Neural cell (in vitro differentiated cells): Measurements from ENCODE around the gene CHD2.

Experiments
- CTCF ChIP-seq: fragments of 450-650 bp; IDR thresholded peaks from 2 replicates; pipeline ENCODE4 v1.5.1; 2014; ENCODE audit warnings: antibody characterized with exemption, mild to moderate bottlenecking, moderate library complexity; ENCODE audit not compliant: poor library complexity, severe bottlenecking
- EP300 ChIP-seq: fragments of 450-650 bp; conservative IDR thresholded peaks from 2 replicates; pipeline ENCODE4 v1.6.1; 2014; ENCODE audit warnings: antibody characterized with exemption, mild to moderate bottlenecking, moderate library complexity; ENCODE audit not compliant: poor library complexity, severe bottlenecking
- EZH2 ChIP-seq: fragments of 200-600, 300-800 bp; shearing (Covaris generic), sonication (generic); IDR thresholded peaks from 2 replicates; pipeline ENCODE4 v1.6.1; 2014; ENCODE audit warnings: antibody characterized with exemption, low read length, borderline replicate concordance, mild to moderate bottlenecking; ENCODE audit not compliant: insufficient read depth, poor library complexity, severe bottlenecking
- MXI1 ChIP-seq: fragments of 450-650 bp; conservative IDR thresholded peaks from 2 replicates; pipeline ENCODE4 v1.6.1; 2014; ENCODE audit warnings: antibody characterized with exemption, mild to moderate bottlenecking; ENCODE audit not compliant: poor library complexity, severe bottlenecking
- POLR2AphosphoS5 ChIP-seq: IDR thresholded peaks from 2 replicates; pipeline ENCODE4 v1.6.1; 2012
- RAD21 ChIP-seq: fragments of 450-650 bp; conservative IDR thresholded peaks from 2 replicates; pipeline ENCODE4 v1.6.1; 2014; ENCODE audit warnings: antibody characterized with exemption, mild to moderate bottlenecking, moderate library complexity
- REST ChIP-seq: IDR thresholded peaks from 2 replicates; pipeline ENCODE4 v1.6.1; 2012; ENCODE audit warnings: borderline replicate concordance
- TAF1 ChIP-seq: IDR thresholded peaks from 2 replicates; pipeline ENCODE4 v1.6.1; 2012; ENCODE audit warnings: low read depth

- TF ChIP-seq REST: no peak
- TF ChIP-seq CTCF: no peak
- no peak for TF ChIP-seq MXI1
- no peak for TF ChIP-seq RAD21
- no peak for TF ChIP-seq POLR2AphosphoS5
- TF ChIP-seq TAF1: no peak
- no peak for TF ChIP-seq EZH2
- TF ChIP-seq EP300: no peak
Observed at GRCh38 chr15:93045191-93045785, 145.2 kb downstream of the CHD2 start.
